ENCODE data around the gene CRPPA. TPM values are rescaled to one million over a fixed set of nuclear protein-coding genes. Genes with fewer than 3 reads are reported as not detected.
"Not testable (repeated sequence)": the region's sequence is repeated elsewhere in the genome, so short reads cannot be mapped to it uniquely, and the experiment has no call there.

Gene CRPPA
- total RNA-seq, 2 experiments from 2014 or later = 0.58 to 0.60 TPM

- Mint-ChIP-seq H3K4me1 (peaks cover 3% of the 10 kb centered on the region), H3K36me3 (ENCODE audit: low read depth) (peaks cover 16% of the 10 kb centered on the region), H3K27ac (no peak overlapping the region), H3K27me3 (no peaks in the 10 kb centered on the region), H3K9me3 (peaks cover 43% of the 10 kb centered on the region), H3K4me3 (no peak overlapping the region)
- ChIA-PET CTCF (no interaction called here), POLR2A (no interaction called here)
- DNase-seq = no peak
Observed at GRCh38 chr7:16399916-16400892, 21.1 kb downstream of the CRPPA start.

- ChIA-PET POLR2A (no interaction called here), CTCF (no interaction called here)
- Mint-ChIP-seq H3K36me3 (ENCODE audit: low read depth) (peaks cover 16% of the 10 kb centered on the region), H3K4me3 (no peak overlapping the region), H3K27ac (no peak overlapping the region), H3K27me3 (no peaks in the 10 kb centered on the region), H3K9me3 (peaks cover 44% of the 10 kb centered on the region), H3K4me1 (peaks cover 3% of the 10 kb centered on the region)
- DNase-seq = no peak
Observed at GRCh38 chr7:16399265-16399831, 22.0 kb downstream of the CRPPA start.

GRCh38 chr7:16398146-16399017 lies 23.0 kb downstream of the CRPPA start:
- Mint-ChIP-seq H3K27me3 (no peaks in the 10 kb centered on the region), H3K4me3 (no peak overlapping the region), H3K9me3 (peaks cover 47% of the 10 kb centered on the region), H3K36me3 (ENCODE audit: low read depth) (peaks cover 16% of the 10 kb centered on the region), H3K27ac (no peak overlapping the region), H3K4me1 (peaks cover 3% of the 10 kb centered on the region)
- CTCF ChIA-PET = no interaction called here
- DNase-seq = no peak
- POLR2A ChIA-PET = no interaction called here

- H3K27ac Mint-ChIP-seq = no peak overlapping the region
- peaks cover 3% of the 10 kb centered on the region for H3K4me1 Mint-ChIP-seq
- peaks cover 14% of the 10 kb centered on the region for H3K36me3 Mint-ChIP-seq (ENCODE audit: low read depth)
- DNase-seq = no peak
- no peak overlapping the region for H3K4me3 Mint-ChIP-seq
- H3K27me3 Mint-ChIP-seq = no peaks in the 10 kb centered on the region
- POLR2A ChIA-PET = no interaction called here
- H3K9me3 Mint-ChIP-seq = peaks cover 40% of the 10 kb centered on the region
- CTCF ChIA-PET = no interaction called here
Observed at GRCh38 chr7:16397501-16398145, 23.7 kb downstream of the CRPPA start.

- H3K27ac Mint-ChIP-seq = no peak overlapping the region
- no peaks in the 10 kb centered on the region for H3K27me3 Mint-ChIP-seq
- ChIA-PET POLR2A (no interaction called here), CTCF (no interaction called here)
- H3K4me3 Mint-ChIP-seq = no peak overlapping the region
- DNase-seq = no peak
- H3K36me3 Mint-ChIP-seq (ENCODE audit: low read depth) = peaks cover 14% of the 10 kb centered on the region
- peaks cover 35% of the 10 kb centered on the region for H3K9me3 Mint-ChIP-seq
- H3K4me1 Mint-ChIP-seq = peaks cover 3% of the 10 kb centered on the region
Observed at GRCh38 chr7:16396766-16397500, 24.4 kb downstream of the CRPPA start.

GRCh38 chr7:16395121-16395520 lies 26.2 kb downstream of the CRPPA start:
- ChIA-PET CTCF (no interaction called here), POLR2A (no interaction called here)
- Mint-ChIP-seq H3K4me1 (peaks cover 3% of the 10 kb centered on the region), H3K4me3 (no peak overlapping the region), H3K27me3 (no peaks in the 10 kb centered on the region), H3K9me3 (peaks cover 30% of the 10 kb centered on the region), H3K36me3 (ENCODE audit: low read depth) (peaks cover 10% of the 10 kb centered on the region), H3K27ac (no peak overlapping the region)
- no peak for DNase-seq

GRCh38 chr7:16393862-16394422 lies 27.4 kb downstream of the CRPPA start:
- peaks cover 25% of the 10 kb centered on the region for H3K9me3 Mint-ChIP-seq
- ChIA-PET POLR2A (no interaction called here), CTCF (no interaction called here)
- DNase-seq = no peak
- H3K36me3 Mint-ChIP-seq (ENCODE audit: low read depth) = peaks cover 9% of the 10 kb centered on the region
- H3K27ac Mint-ChIP-seq = no peak overlapping the region
- H3K4me1 Mint-ChIP-seq = peaks cover 3% of the 10 kb centered on the region
- H3K27me3 Mint-ChIP-seq = no peaks in the 10 kb centered on the region
- no peak overlapping the region for H3K4me3 Mint-ChIP-seq

GRCh38 chr7:16392990-16393523 lies 28.3 kb downstream of the CRPPA start:
- no peak for DNase-seq
- ChIA-PET POLR2A (no interaction called here), CTCF (no interaction called here)
- peaks cover 7% of the 10 kb centered on the region for H3K36me3 Mint-ChIP-seq (ENCODE audit: low read depth)
- H3K27ac Mint-ChIP-seq = no peak overlapping the region
- H3K4me1 Mint-ChIP-seq = peaks cover 3% of the 10 kb centered on the region
- H3K9me3 Mint-ChIP-seq = peaks cover 24% of the 10 kb centered on the region
- H3K27me3 Mint-ChIP-seq = no peaks in the 10 kb centered on the region
- no peak overlapping the region for H3K4me3 Mint-ChIP-seq

- DNase-seq; H3K27me3 Mint-ChIP-seq; POLR2A ChIA-PET; H3K36me3 Mint-ChIP-seq (ENCODE audit: low read depth); H3K27ac Mint-ChIP-seq; CTCF ChIA-PET; H3K4me3 Mint-ChIP-seq; H3K4me1 Mint-ChIP-seq: not testable (repeated sequence)
- H3K9me3 Mint-ChIP-seq = peaks cover 13% of the 10 kb centered on the region
Observed at GRCh38 chr7:16383786-16384185, 37.6 kb downstream of the CRPPA start.

- H3K27me3 Mint-ChIP-seq; H3K36me3 Mint-ChIP-seq (ENCODE audit: low read depth); CTCF ChIA-PET; H3K27ac Mint-ChIP-seq; H3K4me1 Mint-ChIP-seq; DNase-seq; POLR2A ChIA-PET; H3K4me3 Mint-ChIP-seq: not testable (repeated sequence)
- H3K9me3 Mint-ChIP-seq = peaks cover 13% of the 10 kb centered on the region
Observed at GRCh38 chr7:16383103-16383502, 38.2 kb downstream of the CRPPA start.

All from activated CD4-positive, alpha-beta T cell treated with anti-CD3 and anti-CD28 coated beads, Interleukin-2, amount 10 ng/mL, durations not matched to agents 7 days and 5 days (primary cell).